Measurements from ENCODE around the gene UBE2F. TPM values are rescaled to one million over a fixed set of nuclear protein-coding genes. Genes with fewer than 3 reads are reported as not detected.

The UBE2F gene
- polyA plus RNA-seq (2013, experiment 1 of 2; ENCODE audit: insufficient read length) = 59.0 TPM
- 61.5 TPM for polyA plus RNA-seq (2013, experiment 2 of 2; ENCODE audit: insufficient read length)

DNA sequence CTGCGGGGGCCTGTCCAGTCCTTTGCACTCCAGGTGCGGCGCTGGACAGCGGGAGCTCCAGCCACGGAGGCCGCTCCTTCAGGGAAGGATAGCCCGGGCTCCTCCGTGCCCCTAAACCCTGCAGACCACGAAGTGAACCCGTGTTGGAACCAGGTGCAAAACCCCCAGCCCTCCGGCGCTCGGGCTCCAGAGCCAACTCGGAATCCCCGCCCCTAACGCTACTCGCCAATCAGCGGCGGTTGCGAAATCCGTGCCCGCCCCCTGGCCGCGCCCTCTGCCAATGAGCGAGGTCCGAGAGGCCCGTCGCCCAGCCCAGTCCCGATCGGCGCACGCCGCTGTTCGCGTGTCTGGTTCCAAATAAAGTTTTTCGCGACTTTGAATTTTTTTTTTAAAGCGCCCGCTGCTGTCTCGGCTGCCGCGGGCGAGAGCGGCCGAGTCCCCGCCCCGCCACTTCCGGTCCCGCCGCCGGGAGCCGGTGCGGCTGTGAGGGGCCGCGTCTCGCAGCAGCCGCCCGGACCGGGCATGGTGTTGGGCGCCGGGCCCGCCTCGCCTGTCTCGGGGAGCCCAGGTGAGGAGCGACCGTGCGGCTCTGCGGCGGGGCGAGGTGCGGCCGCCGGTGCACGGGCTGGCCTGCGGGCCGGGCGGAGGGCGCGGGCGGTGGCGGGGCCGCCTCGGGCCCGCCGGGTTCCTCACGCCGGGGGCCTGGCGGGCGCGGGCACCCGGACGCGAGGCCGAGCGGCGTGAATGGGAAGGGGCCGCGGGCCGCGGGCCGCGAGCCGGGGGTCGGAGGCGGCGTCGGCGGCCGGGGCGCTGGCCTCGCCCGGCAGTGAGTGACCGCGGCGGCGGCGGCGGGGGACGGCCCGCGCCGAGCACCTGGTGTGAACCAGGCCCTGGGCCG lies at the start of gene UBE2F:
TSS of gene UBE2F (plus strand) at position 450 of the 898 bp plus-strand sequence. CDS start 6,094 bp downstream, outside the sequence.
- DNase-seq = peak; percentile 97

DNA sequence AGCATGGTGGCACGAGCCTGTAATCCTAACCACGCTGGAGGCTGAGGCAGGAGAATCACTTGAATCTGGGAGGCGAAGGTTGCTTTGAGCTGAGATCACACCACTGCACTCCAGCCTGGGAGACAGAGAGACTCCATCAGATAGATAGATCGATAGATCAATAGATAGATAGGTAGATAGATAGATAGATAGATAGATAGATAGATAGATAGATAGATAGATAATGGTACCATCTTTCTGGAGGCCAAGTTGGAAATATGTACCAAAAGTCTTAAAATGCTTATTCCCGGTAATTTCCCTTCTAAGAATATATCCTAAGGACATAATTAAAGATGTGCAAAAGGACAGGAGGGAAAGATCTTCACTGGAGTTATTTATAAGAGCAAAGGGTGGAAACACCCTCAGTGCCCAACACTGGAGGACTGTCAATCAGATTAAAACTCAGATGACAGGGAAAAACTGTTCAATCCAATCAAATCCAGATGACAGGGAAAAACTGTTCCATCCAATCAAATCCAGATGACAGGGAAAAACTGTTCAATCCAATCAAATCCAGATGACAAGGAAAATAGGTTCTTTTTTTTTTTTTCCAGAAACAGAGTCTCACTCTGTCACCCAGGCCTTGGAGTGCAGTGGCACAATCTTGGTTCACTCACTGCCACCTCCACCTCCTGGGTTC lies 49.0 kb upstream of the UBE2F start:
- DNase-seq = no peak

DNA sequence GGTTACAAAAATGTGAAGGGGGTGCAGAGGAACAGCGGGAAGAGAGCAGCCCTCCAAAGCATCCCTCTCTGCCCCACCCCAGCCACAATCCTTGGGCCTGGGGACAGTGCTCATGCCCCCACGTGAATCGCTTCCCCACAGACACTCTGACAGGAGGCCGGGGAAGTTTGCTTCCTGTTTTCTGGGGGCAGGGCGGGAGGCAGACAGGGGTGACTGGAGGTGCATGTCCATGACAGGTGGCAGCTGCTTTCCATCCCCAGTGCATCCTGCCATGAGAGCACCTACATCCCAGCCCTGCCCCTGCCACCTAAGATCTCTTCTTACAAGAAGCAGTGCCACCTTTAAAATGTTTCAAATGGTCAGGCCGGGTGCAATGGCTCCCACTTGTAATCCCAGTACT lies 47.2 kb upstream of the UBE2F start:
- DNase-seq = no peak

DNA sequence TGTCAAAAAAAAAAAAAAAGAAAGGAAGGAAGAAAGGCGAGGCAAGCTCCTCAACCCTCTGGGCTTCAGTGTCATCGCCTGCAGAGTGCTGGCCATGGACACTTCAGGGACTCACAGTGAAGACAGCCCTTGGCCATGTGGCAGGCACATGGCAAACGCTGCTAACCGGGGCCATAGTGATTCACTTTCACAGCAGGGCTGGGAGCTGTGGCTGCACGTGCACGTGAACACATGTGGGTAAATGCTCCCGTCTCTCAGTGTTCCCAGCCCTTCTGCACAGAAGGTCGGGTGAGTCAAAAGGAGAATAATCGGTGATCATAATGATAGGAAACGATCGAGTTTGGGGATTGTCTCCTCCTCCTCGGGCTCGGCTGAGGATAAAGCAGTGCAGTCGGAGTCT lies 46.1 kb upstream of the UBE2F start:
- DNase-seq = peak; percentile 55

DNA sequence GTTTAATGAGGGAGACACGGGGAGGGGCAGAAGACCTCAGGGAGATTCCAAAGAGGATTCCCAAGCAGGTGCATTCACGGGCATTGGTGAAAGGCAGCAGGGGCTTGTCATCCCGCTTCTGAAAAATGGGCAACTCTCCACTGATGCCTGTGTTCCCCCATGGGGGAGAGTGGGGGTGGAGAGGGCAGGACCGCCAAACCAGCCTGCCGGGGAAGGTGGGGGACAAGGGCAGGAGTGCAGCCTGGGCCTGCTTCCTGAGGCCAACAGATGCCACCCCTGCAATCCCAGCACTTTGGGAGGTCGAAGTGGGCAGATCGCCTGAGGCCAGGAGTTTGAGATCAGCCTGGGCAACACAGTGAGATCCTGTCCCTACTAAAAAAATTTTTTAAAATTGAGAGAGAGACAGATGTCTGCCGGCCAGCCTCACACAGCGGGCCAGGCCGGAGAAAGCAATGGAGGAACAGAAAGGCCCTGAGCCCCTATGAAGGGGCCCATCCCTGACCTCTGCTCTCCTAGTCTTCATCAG lies 44.8 kb upstream of the UBE2F start:
- DNase-seq = no peak

- no peak for DNase-seq
Measured at GRCh38 chr2:237922641-237923361, 44.0 kb upstream of the UBE2F start.

- DNase-seq = peak; percentile 56
Measured at GRCh38 chr2:237923481-237924163, 43.2 kb upstream of the UBE2F start.

GRCh38 chr2:237924164-237924534 lies 42.7 kb upstream of the UBE2F start:
- no peak for DNase-seq

GRCh38 chr2:237927135-237927534 lies 39.7 kb upstream of the UBE2F start:
- DNase-seq = no peak

- no peak for DNase-seq
Measured at GRCh38 chr2:237927986-237928385, 38.8 kb upstream of the UBE2F start.

- DNase-seq = no peak
Measured at GRCh38 chr2:237929979-237930378, 36.8 kb upstream of the UBE2F start.

DNA sequence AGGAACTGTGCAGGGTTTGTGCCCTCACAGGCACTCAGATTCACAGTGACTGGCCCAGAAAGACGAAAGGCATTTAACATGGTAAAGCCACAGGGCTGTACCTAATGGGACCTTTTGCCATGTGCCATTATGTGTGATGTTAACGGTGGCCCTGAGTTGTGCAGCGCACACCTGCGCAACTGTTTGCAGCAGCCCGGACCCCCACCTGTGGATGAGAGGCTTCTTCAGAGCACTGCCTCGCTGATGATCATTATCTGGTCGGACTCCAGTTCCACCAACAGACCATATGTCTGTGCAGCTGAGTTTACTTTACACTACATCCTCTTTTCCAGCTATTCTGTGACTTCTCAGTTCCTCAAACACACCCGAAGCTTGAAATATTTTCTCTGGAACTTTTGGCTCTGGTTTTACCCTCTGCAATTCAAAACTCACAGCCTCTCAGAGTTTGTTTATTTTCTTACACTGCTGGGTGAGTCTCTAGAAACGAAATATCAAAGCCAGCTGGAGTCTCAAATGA lies 35.6 kb upstream of the UBE2F start:
- DNase-seq = peak; percentile 39

- peak; percentile 80 for DNase-seq
Measured at GRCh38 chr2:237932731-237933131, 34.1 kb upstream of the UBE2F start.

DNA sequence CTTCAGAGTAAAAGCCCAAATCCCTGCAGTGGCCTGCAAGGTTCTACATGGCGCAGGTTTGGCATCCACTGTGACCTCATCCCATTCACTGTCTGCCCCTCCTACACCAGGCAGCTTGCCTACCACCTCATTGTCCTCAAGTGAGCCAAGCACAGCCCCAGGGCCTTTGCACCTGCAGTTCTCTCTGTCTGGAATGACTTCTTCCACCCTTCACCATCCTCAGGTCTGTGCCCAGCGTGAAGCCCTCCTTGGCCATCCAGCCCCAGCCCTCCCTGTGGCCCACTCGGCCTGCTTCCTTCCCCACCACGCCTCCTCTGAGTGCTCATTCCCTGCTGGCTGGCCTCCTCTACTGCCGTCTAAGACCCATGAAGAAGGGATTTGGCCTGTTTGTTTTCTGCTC lies 32.6 kb upstream of the UBE2F start:
- no peak for DNase-seq

DNA sequence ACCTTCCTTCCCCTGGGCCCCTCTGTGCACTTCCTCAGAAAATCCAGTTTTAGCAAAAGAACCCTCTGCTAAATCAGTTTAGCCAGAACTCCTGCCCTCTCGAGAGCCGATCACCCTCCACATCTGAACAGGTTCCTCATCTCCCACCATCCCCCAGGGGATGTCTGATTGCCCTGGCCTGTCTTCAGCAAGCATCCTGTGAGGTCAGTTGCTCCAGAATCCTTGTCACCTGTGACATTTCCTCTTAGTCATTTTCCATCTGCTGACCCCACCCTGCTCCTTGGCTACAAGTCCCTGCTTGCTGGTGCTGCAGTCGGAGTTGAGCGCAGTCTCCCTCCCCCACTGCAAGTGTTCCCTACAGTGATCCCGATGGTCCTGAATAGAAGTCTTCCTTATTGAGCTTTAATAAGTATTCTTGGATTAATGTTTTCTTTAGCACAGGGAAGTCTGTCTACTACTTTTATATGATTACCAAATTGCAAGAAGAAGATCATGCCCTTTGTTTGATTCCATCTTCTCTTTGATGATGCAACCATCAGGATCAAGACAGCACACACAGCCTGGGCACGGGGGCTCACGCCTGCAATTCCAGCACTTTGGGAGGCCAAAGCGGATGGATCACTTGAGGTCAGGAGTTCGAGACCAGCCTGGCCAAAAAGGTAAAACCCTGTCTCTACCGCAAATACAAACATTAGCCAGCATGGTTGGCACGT lies 30.9 kb upstream of the UBE2F start:
- no peak for DNase-seq

- DNase-seq = no peak
Measured at GRCh38 chr2:237939251-237939650, 27.6 kb upstream of the UBE2F start.

DNA sequence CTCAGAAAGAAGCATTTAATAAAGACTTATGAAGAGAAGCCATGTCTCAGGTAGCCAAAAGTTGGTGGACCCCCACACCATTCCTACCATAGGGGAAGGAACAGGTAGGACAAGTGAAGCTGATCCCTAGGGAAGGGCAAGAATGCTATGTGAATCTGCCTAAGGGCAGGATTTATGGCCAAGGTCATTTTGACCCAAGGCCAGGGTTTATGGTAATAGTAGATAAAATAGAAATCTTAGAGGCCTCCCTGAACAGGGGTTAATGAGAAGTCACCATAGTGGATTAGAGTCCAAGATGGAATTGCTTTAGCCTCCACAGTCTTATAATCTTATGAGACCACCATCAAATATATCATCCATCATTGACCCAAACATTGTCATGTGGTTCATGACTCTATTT lies 26.0 kb upstream of the UBE2F start:
- DNase-seq = no peak

GRCh38 chr2:237941239-237941638 lies 25.6 kb upstream of the UBE2F start:
- no peak for DNase-seq

GRCh38 chr2:237942513-237942899 lies 24.3 kb upstream of the UBE2F start:
- DNase-seq = no peak

DNA sequence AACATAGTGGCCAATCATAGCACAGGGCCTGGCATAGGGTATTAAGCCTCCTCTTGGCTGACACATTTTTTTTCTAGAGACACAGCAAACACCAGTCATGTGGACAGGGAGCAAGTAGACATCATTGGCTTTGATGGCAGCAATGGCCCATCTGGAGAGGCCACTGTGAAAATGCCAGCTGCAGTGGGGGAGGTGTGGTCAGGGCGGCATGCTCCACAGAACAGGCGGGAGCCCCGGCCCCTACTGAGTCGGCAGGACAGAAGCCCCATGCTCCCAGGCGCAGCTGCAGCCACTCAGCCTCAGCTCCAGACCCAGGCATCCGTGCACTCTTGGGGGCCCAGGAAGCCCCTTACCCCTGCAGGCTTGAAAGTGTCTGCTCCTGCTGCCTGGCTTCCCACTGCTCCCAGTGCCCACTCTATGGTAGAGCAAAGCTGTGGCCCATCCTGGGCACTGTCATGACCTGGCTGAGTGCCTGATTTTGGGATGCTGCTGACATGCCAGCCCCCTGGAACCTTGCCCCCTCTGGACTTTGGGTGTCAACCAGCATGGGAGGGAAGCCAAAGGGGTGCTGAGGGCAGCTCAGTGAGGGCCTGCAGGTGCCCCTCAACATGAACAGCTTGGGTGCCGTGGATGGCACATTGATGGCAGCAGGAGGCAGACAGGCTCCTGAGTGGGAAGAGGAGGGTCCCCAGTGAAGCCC lies 23.3 kb upstream of the UBE2F start:
- DNase-seq = no peak

GRCh38 chr2:237944302-237944701 lies 22.5 kb upstream of the UBE2F start:
- DNase-seq = no peak

Data from fibroblast of skin of abdomen (primary cell).